ENCODE data around the gene CCDC51. TPM values are rescaled to one million over a fixed set of nuclear protein-coding genes. Genes with fewer than 3 reads are reported as not detected.

Gene CCDC51
- total and polyA plus RNA-seq, 2 of the 13 experiments (the other 11 are each of a cell fraction or from before 2014, with no cell fraction given), result 18.1 to 29.4 TPM

GRCh38 chr3:48446425-48447193, 6.7 kb upstream of the CCDC51 start, which contains the start of gene ATRIP (continued):
- TF ChIP-seq ZNF337 (CRISPR knock-in tag; IDR thresholded peaks at IDR 0.05; ENCODE audit: borderline replicate concordance, low read depth), result no peak
- TF ChIP-seq ZMYM3 (CRISPR knock-in tag; IDR thresholded peaks at IDR 0.05), result peak; percentile 58; the same call in 1 of the 2 replicates
- TF ChIP-seq MXD4 (CRISPR knock-in tag; IDR thresholded peaks at IDR 0.05), result peak; percentile 97
- TF ChIP-seq, protein P1, sequence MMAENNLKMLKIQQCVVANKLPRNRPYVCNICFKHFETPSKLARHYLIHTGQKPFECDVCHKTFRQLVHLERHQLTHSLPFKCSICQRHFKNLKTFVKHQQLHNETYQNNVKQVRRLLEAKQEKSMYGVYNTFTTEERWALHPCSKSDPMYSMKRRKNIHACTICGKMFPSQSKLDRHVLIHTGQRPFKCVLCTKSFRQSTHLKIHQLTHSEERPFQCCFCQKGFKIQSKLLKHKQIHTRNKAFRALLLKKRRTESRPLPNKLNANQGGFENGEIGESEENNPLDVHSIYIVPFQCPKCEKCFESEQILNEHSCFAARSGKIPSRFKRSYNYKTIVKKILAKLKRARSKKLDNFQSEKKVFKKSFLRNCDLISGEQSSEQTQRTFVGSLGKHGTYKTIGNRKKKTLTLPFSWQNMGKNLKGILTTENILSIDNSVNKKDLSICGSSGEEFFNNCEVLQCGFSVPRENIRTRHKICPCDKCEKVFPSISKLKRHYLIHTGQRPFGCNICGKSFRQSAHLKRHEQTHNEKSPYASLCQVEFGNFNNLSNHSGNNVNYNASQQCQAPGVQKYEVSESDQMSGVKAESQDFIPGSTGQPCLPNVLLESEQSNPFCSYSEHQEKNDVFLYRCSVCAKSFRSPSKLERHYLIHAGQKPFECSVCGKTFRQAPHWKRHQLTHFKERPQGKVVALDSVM (CRISPR knock-in tag; IDR thresholded peaks at IDR 0.05), result no peak; the same call in 1 of the 2 replicates
- TF ChIP-seq ZNF101 (CRISPR knock-in tag; IDR thresholded peaks at IDR 0.05; ENCODE audit: borderline replicate concordance, low read depth), result no peak
- no peak for TF ChIP-seq ZNF513 (CRISPR knock-in tag; conservative IDR thresholded peaks at IDR 0.05)
- no peak; the same call in 1 of the 2 replicates for TF ChIP-seq ZNF430 (CRISPR knock-in tag; IDR thresholded peaks at IDR 0.05)
- peak; percentile 85 for TF ChIP-seq LBX2 (CRISPR knock-in tag; IDR thresholded peaks at IDR 0.05; ENCODE audit: borderline replicate concordance)
- peak; percentile 98 for TF ChIP-seq REL (CRISPR knock-in tag; conservative IDR thresholded peaks at IDR 0.05)
- peak; percentile 91; the same call in 1 of the 2 replicates for TF ChIP-seq HOXA9 (CRISPR knock-in tag; IDR thresholded peaks at IDR 0.05; ENCODE audit: borderline replicate concordance)
- TF ChIP-seq, protein P2, sequence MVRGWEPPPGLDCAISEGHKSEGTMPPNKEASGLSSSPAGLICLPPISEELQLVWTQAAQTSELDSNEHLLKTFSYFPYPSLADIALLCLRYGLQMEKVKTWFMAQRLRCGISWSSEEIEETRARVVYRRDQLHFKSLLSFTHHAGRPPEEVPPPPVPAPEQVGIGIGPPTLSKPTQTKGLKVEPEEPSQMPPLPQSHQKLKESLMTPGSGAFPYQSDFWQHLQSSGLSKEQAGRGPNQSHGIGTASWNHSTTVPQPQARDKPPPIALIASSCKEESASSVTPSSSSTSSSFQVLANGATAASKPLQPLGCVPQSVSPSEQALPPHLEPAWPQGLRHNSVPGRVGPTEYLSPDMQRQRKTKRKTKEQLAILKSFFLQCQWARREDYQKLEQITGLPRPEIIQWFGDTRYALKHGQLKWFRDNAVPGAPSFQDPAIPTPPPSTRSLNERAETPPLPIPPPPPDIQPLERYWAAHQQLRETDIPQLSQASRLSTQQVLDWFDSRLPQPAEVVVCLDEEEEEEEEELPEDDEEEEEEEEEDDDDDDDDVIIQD (CRISPR knock-in tag; IDR thresholded peaks at IDR 0.05; ENCODE audit: low read depth), result no peak
- no peak for TF ChIP-seq TBL1XR1 (IDR thresholded peaks at IDR 0.05; ENCODE audit: borderline replicate concordance, low read length, partially characterized antibody)
- TF ChIP-seq ZNF746 (CRISPR knock-in tag; IDR thresholded peaks at IDR 0.05), result 0 out of 2 replicates have a peak, but pooled peaks have one; percentile 42
- peak; percentile 91 for TF ChIP-seq ASH2L (IDR thresholded peaks at IDR 0.05; ENCODE audit: insufficient read length, low read depth, low read length)
- peak; percentile 52; the same call in 1 of the 2 replicates for TF ChIP-seq ZNF446 (CRISPR knock-in tag; IDR thresholded peaks at IDR 0.05)
- TF ChIP-seq ZNF839 (CRISPR knock-in tag; IDR thresholded peaks at IDR 0.05; ENCODE audit: borderline replicate concordance), result no peak
- no peak for TF ChIP-seq DDIT3 (CRISPR knock-in tag; IDR thresholded peaks at IDR 0.05)
- TF ChIP-seq, protein P3, sequence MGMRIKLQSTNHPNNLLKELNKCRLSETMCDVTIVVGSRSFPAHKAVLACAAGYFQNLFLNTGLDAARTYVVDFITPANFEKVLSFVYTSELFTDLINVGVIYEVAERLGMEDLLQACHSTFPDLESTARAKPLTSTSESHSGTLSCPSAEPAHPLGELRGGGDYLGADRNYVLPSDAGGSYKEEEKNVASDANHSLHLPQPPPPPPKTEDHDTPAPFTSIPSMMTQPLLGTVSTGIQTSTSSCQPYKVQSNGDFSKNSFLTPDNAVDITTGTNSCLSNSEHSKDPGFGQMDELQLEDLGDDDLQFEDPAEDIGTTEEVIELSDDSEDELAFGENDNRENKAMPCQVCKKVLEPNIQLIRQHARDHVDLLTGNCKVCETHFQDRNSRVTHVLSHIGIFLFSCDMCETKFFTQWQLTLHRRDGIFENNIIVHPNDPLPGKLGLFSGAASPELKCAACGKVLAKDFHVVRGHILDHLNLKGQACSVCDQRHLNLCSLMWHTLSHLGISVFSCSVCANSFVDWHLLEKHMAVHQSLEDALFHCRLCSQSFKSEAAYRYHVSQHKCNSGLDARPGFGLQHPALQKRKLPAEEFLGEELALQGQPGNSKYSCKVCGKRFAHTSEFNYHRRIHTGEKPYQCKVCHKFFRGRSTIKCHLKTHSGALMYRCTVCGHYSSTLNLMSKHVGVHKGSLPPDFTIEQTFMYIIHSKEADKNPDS (CRISPR knock-in tag; IDR thresholded peaks at IDR 0.05), result no peak
- no peak for TF ChIP-seq FOXA3 (CRISPR knock-in tag; IDR thresholded peaks at IDR 0.05)
- TF ChIP-seq ZNF607 (CRISPR knock-in tag; IDR thresholded peaks at IDR 0.05; ENCODE audit: borderline replicate concordance), result no peak; the same call in none of the 2 replicates

Measured in HepG2 (cell line).